HepG2 (cell line): ENCODE data around the gene PLCL2. TPM values are rescaled to one million over a fixed set of nuclear protein-coding genes. Genes with fewer than 3 reads are reported as not detected.

ENCODE experiments used
- CREB1 ChIP-seq, 2 experiments: fragments of 450-650 bp in 1 of 2; IDR thresholded peaks; 2 replicates each; pipeline ENCODE4 v1.6.1; 2016 to 2017; ENCODE audit warnings: control low read depth in 1 of 2, mild to moderate bottlenecking in 1 of 2, missing compliant biosample characterization in 1 of 2, missing genetic modification characterization in 1 of 2
- ZNF180 ChIP-seq: sonication (generic); formaldehyde crosslinking; IDR thresholded peaks from 2 replicates; pipeline ENCODE4 v1.4.0; 2020; ENCODE audit warnings: low read depth, missing genetic modification reagents, borderline replicate concordance
- ZNF3 ChIP-seq: IDR thresholded peaks from 2 replicates; pipeline ENCODE4 v1.7.0; 2017; ENCODE audit warnings: inconsistent platforms
- ZNF766 ChIP-seq: sonication (generic); formaldehyde crosslinking; IDR thresholded peaks from 2 replicates; pipeline ENCODE4 v1.5.0; 2020; ENCODE audit warnings: missing genetic modification reagents, borderline replicate concordance
- ZNF773 ChIP-seq: sonication (generic); formaldehyde crosslinking; IDR thresholded peaks from 2 replicates; pipeline ENCODE4 v1.4.0; 2020; ENCODE audit warnings: missing genetic modification reagents, borderline replicate concordance
- ZSCAN22 ChIP-seq: sonication (generic); formaldehyde crosslinking; IDR thresholded peaks from 2 replicates; pipeline ENCODE4 v1.4.0; 2020; ENCODE audit warnings: mild to moderate bottlenecking, missing genetic modification reagents
- polyA plus RNA-seq, 8 experiments: library from polyadenylated mRNA; depleted of rRNA in 3 of 8; stranded (reverse) in 7 of 8; unstranded in 1 of 8; fragments of >200 nt; fragmentation: Illumina TruSeq in 4 of 8; extraction: Trizol in 4 of 8; gene quantifications; 2 replicates each; pipeline versions ENCODE4 v1.2.1 to v1.2.3, GENCODE V29; 2011 to 2016; ENCODE audit warnings: low read depth in 4 of 8, missing spikeins in 1 of 8, mixed read lengths in 1 of 8; ENCODE audit not compliant: insufficient read depth in 1 of 8
- total RNA-seq, 5 experiments: library from RNA; depleted of rRNA; stranded (reverse); fragments of >200 nt; fragmentation: Illumina TruSeq; extraction: Trizol; gene quantifications; 2 replicates each; pipeline ENCODE4 v1.2.3, GENCODE V29; 2016; ENCODE audit warnings: low read depth in 1 of 5
- TF ChIP-seq, protein P1 (sequence below): IDR thresholded peaks from 2 replicates; pipeline ENCODE4 v1.6.1; 2016; ENCODE audit warnings: low read depth, missing genetic modification reagents, missing compliant biosample characterization

The PLCL2 gene
- total and polyA plus RNA-seq, 2 of the 13 experiments (the other 11 are each of a cell fraction or from before 2014, with no cell fraction given) = not detected

DNA sequence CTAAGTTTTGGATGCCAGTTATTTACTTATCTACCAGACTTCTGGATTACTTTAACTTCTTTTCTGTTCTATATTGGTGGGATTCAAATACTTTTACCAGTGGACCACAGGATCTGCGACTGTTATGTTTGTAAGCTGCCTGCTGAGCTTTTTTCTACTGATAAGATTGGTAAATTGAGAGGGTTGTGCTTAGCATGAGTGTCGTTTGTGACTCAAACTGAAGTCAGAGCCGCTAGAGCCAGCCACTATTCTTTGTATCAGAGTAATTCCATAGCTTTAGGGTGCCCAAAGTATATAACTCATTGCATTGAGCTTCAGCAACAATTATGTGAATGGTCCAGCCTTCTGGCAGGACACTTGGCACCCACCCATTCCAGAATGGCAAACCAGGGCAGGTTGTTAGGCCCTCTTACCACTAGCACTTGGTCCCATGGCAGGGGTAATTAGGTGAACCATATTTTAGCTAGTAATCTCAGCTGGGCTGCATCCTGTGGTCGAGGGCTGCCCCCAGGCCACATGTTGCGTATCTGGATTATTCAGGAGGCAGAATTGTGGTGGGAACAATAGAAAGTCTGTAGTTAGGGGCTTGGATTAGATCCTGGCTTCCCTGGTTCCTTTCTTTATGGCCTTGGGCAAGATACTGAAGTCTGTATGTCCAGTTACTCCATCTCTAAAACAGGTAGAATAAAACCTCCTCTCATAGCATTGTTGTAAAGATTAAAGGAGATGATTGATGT, 6.0 kb downstream of the PLCL2 start (continued):
- TF ChIP-seq, protein P1, sequence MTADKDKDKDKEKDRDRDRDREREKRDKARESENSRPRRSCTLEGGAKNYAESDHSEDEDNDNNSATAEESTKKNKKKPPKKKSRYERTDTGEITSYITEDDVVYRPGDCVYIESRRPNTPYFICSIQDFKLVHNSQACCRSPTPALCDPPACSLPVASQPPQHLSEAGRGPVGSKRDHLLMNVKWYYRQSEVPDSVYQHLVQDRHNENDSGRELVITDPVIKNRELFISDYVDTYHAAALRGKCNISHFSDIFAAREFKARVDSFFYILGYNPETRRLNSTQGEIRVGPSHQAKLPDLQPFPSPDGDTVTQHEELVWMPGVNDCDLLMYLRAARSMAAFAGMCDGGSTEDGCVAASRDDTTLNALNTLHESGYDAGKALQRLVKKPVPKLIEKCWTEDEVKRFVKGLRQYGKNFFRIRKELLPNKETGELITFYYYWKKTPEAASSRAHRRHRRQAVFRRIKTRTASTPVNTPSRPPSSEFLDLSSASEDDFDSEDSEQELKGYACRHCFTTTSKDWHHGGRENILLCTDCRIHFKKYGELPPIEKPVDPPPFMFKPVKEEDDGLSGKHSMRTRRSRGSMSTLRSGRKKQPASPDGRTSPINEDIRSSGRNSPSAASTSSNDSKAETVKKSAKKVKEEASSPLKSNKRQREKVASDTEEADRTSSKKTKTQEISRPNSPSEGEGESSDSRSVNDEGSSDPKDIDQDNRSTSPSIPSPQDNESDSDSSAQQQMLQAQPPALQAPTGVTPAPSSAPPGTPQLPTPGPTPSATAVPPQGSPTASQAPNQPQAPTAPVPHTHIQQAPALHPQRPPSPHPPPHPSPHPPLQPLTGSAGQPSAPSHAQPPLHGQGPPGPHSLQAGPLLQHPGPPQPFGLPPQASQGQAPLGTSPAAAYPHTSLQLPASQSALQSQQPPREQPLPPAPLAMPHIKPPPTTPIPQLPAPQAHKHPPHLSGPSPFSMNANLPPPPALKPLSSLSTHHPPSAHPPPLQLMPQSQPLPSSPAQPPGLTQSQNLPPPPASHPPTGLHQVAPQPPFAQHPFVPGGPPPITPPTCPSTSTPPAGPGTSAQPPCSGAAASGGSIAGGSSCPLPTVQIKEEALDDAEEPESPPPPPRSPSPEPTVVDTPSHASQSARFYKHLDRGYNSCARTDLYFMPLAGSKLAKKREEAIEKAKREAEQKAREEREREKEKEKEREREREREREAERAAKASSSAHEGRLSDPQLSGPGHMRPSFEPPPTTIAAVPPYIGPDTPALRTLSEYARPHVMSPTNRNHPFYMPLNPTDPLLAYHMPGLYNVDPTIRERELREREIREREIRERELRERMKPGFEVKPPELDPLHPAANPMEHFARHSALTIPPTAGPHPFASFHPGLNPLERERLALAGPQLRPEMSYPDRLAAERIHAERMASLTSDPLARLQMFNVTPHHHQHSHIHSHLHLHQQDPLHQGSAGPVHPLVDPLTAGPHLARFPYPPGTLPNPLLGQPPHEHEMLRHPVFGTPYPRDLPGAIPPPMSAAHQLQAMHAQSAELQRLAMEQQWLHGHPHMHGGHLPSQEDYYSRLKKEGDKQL = no peak
- no peak for TF ChIP-seq ZNF773 (CRISPR knock-in tag)
- TF ChIP-seq ZNF3 (CRISPR knock-in tag) = no peak
- TF ChIP-seq CREB1 (IDR thresholded peaks at IDR 0.05) = no peak
- no peak for TF ChIP-seq CREB1 (CRISPR knock-in tag; IDR thresholded peaks at IDR 0.05)
- TF ChIP-seq ZSCAN22 (CRISPR knock-in tag) = no peak
- no peak for TF ChIP-seq ZNF180 (CRISPR knock-in tag)
- TF ChIP-seq ZNF766 (CRISPR knock-in tag) = no peak
